Endothelial cell of umbilical vein (primary cell): ENCODE measurements around the gene DYRK1A. TPM values are rescaled to one million over a fixed set of nuclear protein-coding genes. Genes with fewer than 3 reads are reported as not detected.

Experiments used
- BruUV-seq: library from RNA; stranded (reverse); fragments of 400-500 nt; replicated peaks from 2 replicates; lab custom pipeline; 2021; lab: Mats Ljungman, UMichigan
- CTCF ChIA-PET: fragments of 300-600, 350-600 bp; sonication (Branson Sonifier 250); formaldehyde crosslinking; loops from one replicate; lab custom pipeline; 2021; ENCODE audit warnings: antibody characterized with exemption, inconsistent platforms; lab: Charles Lee
- POLR2A ChIA-PET: fragments of 300-600, 350-600 bp; sonication (Branson Sonifier 250); formaldehyde crosslinking; loops from one replicate; lab custom pipeline; 2021; ENCODE audit warnings: antibody characterized with exemption, inconsistent platforms; lab: Charles Lee
- DNase-seq: peaks from one replicate; pipeline ENCODE4 v3.0.0-alpha.2; 2011; ENCODE audit warnings: low read depth, low spot score
- FAIRE-seq: peaks from 2 replicates; lab custom pipeline; 2011; peaks lifted over from hg19 to GRCh38; lab: Jason Lieb, UNC
- H2AFZ ChIP-seq: 2 replicates; pipeline ENCODE4 v1.6.0; 2012; ENCODE audit warnings: low read depth, low read length, control low read depth, inconsistent platforms
- H3K27ac ChIP-seq: 2 replicates; pipeline ENCODE4 v1.5.1; 2011; ENCODE audit warnings: low read depth, mild to moderate bottlenecking, control low read depth, low read length, moderate library complexity; ENCODE audit not compliant: insufficient read depth
- H3K27me3 ChIP-seq, 2 experiments: 2 replicates each; pipeline versions ENCODE4 v1.6.0 to v1.6.1; 2011; ENCODE audit warnings: low read length in 2 of 2, mixed read lengths in 1 of 2; ENCODE audit not compliant: control insufficient read depth in 2 of 2, insufficient read depth in 2 of 2
- H3K36me3 ChIP-seq, 2 experiments: 2 replicates in 1 of 2; 3 replicates in 1 of 2; pipeline ENCODE4 v1.5.1; 2011; ENCODE audit warnings: low read length in 2 of 2, mild to moderate bottlenecking in 1 of 2, moderate library complexity in 1 of 2; ENCODE audit not compliant: control insufficient read depth in 2 of 2, insufficient read depth in 2 of 2; ENCODE audit errors: extremely low read depth in 1 of 2
- H3K4me1 ChIP-seq: 3 replicates; pipeline ENCODE4 v1.5.1; 2011; ENCODE audit warnings: mild to moderate bottlenecking, low read length; ENCODE audit not compliant: control insufficient read depth, insufficient read depth; ENCODE audit errors: extremely low read depth
- H3K4me2 ChIP-seq: 2 replicates; pipeline ENCODE4 v1.6.1; 2011; ENCODE audit warnings: low read length, control low read depth, mixed read lengths; ENCODE audit not compliant: insufficient read depth
- H3K4me3 ChIP-seq, 3 experiments: fragments of 200-600 bp in 1 of 3; sonication (generic), shearing (Covaris generic) in 1 of 3; replicated peaks in 1 of 3; 2 replicates each; pipeline ENCODE4 v1.5.1; 2011 to 2016; ENCODE audit warnings: control low read depth in 3 of 3, low read length in 3 of 3, mild to moderate bottlenecking in 2 of 3, inconsistent platforms in 1 of 3, low read depth in 1 of 3, moderate library complexity in 1 of 3; ENCODE audit not compliant: insufficient read depth in 1 of 3
- H3K79me2 ChIP-seq: 2 replicates; pipeline ENCODE4 v1.6.0; 2012; ENCODE audit warnings: low read length, inconsistent platforms; ENCODE audit not compliant: control insufficient read depth, insufficient read depth
- H3K9ac ChIP-seq: replicated peaks from 2 replicates; pipeline ENCODE3; 2011; ENCODE audit warnings: low read length, control low read depth; ENCODE audit not compliant: insufficient read depth; ENCODE audit errors: extremely low read depth
- H3K9me1 ChIP-seq: replicated peaks from 3 replicates; pipeline ENCODE4 v1.6.0; 2011; ENCODE audit warnings: mild to moderate bottlenecking, low read length; ENCODE audit not compliant: control insufficient read depth, insufficient read depth; ENCODE audit errors: extremely low read depth
- H3K9me3 ChIP-seq: replicated peaks from 2 replicates; pipeline ENCODE4 v1.5.1; 2012; ENCODE audit warnings: low read length, inconsistent platforms; ENCODE audit not compliant: control insufficient read depth, insufficient read depth
- H4K20me1 ChIP-seq: replicated peaks from 2 replicates; pipeline ENCODE3; 2011; ENCODE audit warnings: mild to moderate bottlenecking, low read length; ENCODE audit not compliant: control insufficient read depth, insufficient read depth; ENCODE audit errors: extremely low read depth
- EZH2 ChIP-seq: IDR thresholded peaks from 2 replicates; pipeline ENCODE4 v1.6.1; 2012; ENCODE audit warnings: borderline replicate concordance, low read depth, mild to moderate bottlenecking, moderate library complexity, low read length, inconsistent platforms; ENCODE audit not compliant: severe bottlenecking
- FOS ChIP-seq: IDR thresholded peaks from 2 replicates; pipeline ENCODE4 v1.6.1; 2011; ENCODE audit warnings: mild to moderate bottlenecking, low read length, moderate library complexity, borderline replicate concordance; ENCODE audit not compliant: insufficient read depth
- GATA2 ChIP-seq: IDR thresholded peaks from 2 replicates; pipeline ENCODE4 v1.7.0; 2011; ENCODE audit warnings: low read depth, mild to moderate bottlenecking, moderate library complexity, mixed read lengths, low read length; ENCODE audit not compliant: insufficient read length, insufficient read depth
- JUN ChIP-seq: IDR thresholded peaks from 2 replicates; pipeline ENCODE4 v1.6.1; 2011; ENCODE audit warnings: borderline replicate concordance, low read depth; ENCODE audit not compliant: insufficient read length, insufficient read depth
- MYC ChIP-seq: IDR thresholded peaks from one replicate; pipeline ENCODE4 v1.6.1; 2011; ENCODE audit warnings: mild to moderate bottlenecking, low read depth, low read length
- POLR2A ChIP-seq: IDR thresholded peaks from 2 replicates; pipeline ENCODE4 v1.6.1; 2012; ENCODE audit warnings: low read depth, mild to moderate bottlenecking, control low read depth, low read length
- POLR2AphosphoS5 ChIP-seq: IDR thresholded peaks from 2 replicates; pipeline ENCODE4 v1.6.1; 2012; ENCODE audit warnings: low read depth, mild to moderate bottlenecking, control low read depth, low read length, moderate library complexity; ENCODE audit not compliant: insufficient read depth
- dilution Hi-C: fragments of 300-500 bp; cut with MboI; formaldehyde crosslinking; loops from one replicate; pipeline ENCODE4 v1.15.0; 2019; ENCODE audit warnings: low sequenced_read_pairs; ENCODE audit not compliant: extremely low pct_ligation_motif_present
- intact Hi-C: fragments of 100-400 bp; cut with micrococcal nuclease; formaldehyde crosslinking; loops from one replicate; pipeline ENCODE4 v1.10.0; 2022
- polyA plus RNA-seq, 4 experiments: library from polyadenylated mRNA; depleted of rRNA in 3 of 4; stranded (reverse) in 3 of 4; unstranded in 1 of 4; fragments of >200 nt; gene quantifications; 2 replicates each; pipeline versions ENCODE4 v1.2.1 to v1.2.3, GENCODE V29; 2011 to 2012; ENCODE audit warnings: missing spikeins in 1 of 4
- total RNA-seq: library from RNA; stranded (reverse); gene quantifications from 2 replicates; pipeline ENCODE4 v1.2.3, GENCODE V29; 2021
- TF ChIP-seq, protein P1 (sequence below), 2 donors: IDR thresholded peaks; 1 replicate in 1 of 2; 2 replicates in 1 of 2; pipeline ENCODE4 v1.5.1; 2011; ENCODE audit warnings: low read length in 2 of 2, mild to moderate bottlenecking in 2 of 2, moderate library complexity in 2 of 2, control low read depth in 1 of 2, inconsistent platforms in 1 of 2, low read depth in 1 of 2; ENCODE audit not compliant: insufficient read depth in 1 of 2; ENCODE audit errors: extremely low read depth in 1 of 2
- TF ChIP-seq, protein P2 (sequence below): IDR thresholded peaks from 2 replicates; pipeline ENCODE4 v1.6.1; 2011; ENCODE audit not compliant: insufficient read depth, insufficient read length

The DYRK1A gene
- total and polyA plus RNA-seq, 2 donors (not counting 3 experiments of a cell fraction or from before 2014, with no cell fraction given): 51.8 to 53.7 TPM

DNA sequence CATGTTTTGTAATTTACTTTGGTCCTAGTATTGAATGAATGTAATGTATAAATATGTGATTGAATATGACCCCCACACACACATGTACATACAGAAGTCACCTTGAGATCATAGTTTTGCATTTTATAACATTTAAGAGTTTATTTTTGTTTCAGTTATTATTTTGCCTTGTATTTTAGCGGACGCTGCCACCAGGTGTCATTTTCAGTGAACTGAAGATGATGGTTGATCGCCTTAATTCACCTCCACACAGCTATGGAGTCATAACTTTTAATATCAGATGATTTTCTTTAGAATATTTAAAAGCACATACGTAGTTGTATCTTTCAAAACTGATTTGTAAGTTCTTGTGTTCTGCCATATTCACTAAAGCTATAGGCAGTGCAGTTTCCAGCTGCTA, 130.4 kb downstream of the DYRK1A start:
- ChIA-PET CTCF (interaction anchor here (1.0 to 2.3 kb wide), 10 partner anchors 9 to 331 kb away, joined by 3 to 14 read pairs (median 6); no protein-coding TSS in a partner anchor), POLR2A (interaction anchor here (0.6 to 0.8 kb wide), 2 partner anchors 67 to 69 kb away, joined by 3 to 4 read pairs; no protein-coding TSS in a partner anchor)
- Histone ChIP-seq H2AFZ (no peak overlapping the region), H3K79me2 (peaks cover 12% of the 10 kb centered on the region), H4K20me1 (no peaks in the 10 kb centered on the region), H3K4me1 (no peaks in the 10 kb centered on the region), H3K27ac (no peak overlapping the region), H3K9me3 (no peaks in the 10 kb centered on the region), H3K4me2 (no peak overlapping the region), H3K9me1 (no peaks in the 10 kb centered on the region), H3K27me3 (no peaks in the 10 kb centered on the region), H3K9ac (no peak overlapping the region), H3K4me3 (no peak overlapping the region), H3K36me3 (peaks cover 2 to 7% of the 10 kb centered on the region in 2 experiments)
- FAIRE-seq (no peak), DNase-seq (peak; percentile 36)
- no TSS peak for BruUV-seq
- dilution Hi-C loops (no loop called here), intact Hi-C loops (loop anchor here (1.0 to 5.0 kb wide), 2 partner anchors 85 to 325 kb away; no protein-coding TSS in a partner anchor)
- TF ChIP-seq GATA2: no peak
- TF ChIP-seq, protein P1, sequence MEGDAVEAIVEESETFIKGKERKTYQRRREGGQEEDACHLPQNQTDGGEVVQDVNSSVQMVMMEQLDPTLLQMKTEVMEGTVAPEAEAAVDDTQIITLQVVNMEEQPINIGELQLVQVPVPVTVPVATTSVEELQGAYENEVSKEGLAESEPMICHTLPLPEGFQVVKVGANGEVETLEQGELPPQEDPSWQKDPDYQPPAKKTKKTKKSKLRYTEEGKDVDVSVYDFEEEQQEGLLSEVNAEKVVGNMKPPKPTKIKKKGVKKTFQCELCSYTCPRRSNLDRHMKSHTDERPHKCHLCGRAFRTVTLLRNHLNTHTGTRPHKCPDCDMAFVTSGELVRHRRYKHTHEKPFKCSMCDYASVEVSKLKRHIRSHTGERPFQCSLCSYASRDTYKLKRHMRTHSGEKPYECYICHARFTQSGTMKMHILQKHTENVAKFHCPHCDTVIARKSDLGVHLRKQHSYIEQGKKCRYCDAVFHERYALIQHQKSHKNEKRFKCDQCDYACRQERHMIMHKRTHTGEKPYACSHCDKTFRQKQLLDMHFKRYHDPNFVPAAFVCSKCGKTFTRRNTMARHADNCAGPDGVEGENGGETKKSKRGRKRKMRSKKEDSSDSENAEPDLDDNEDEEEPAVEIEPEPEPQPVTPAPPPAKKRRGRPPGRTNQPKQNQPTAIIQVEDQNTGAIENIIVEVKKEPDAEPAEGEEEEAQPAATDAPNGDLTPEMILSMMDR (IDR thresholded peaks at IDR 0.05; ENCODE audit: extremely low read depth in 1 of 2, insufficient read depth in 1 of 2, low read depth in 1 of 2, low read length in 2 of 2): peak in 1 of 2 donors; percentile 6
- TF ChIP-seq, protein P2, sequence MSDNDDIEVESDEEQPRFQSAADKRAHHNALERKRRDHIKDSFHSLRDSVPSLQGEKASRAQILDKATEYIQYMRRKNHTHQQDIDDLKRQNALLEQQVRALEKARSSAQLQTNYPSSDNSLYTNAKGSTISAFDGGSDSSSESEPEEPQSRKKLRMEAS: no peak

DNA sequence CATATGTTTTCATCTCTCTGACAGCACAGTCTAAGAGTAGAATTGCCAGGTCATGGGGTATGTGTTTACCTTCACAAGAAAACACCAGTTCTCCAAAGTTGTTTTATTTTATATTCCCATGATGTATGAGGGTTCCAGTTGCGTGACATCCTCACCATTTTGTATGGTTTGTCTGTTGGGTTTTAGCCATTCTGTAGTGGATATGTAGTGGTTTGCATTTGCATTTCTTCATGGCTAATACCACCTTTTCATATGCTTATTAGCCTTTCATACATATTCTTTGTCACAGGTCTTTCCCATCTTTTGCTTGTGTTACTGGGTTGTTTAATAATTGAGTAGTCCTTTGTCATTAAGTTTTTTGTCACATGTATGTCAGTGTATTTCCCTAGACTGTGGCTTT, 132.1 kb downstream of the DYRK1A start:
- H3K79me2 ChIP-seq: peaks cover 21% of the 10 kb centered on the region
- H3K36me3 ChIP-seq: no peaks in the 10 kb centered on the region
- H3K27me3 ChIP-seq: no peaks in the 10 kb centered on the region
- H3K9me1 ChIP-seq: no peaks in the 10 kb centered on the region
- no TSS peak for BruUV-seq
- no peak overlapping the region for H2AFZ ChIP-seq
- CTCF ChIA-PET: no interaction called here
- TF ChIP-seq, protein P1 (IDR thresholded peaks at IDR 0.05; ENCODE audit: extremely low read depth in 1 of 2, insufficient read depth in 1 of 2, low read depth in 1 of 2, low read length in 2 of 2): no peak
- TF ChIP-seq POLR2AphosphoS5 (no peak), MYC (no peak), POLR2A (no peak), JUN (no peak), EZH2 (no peak), FOS (no peak), GATA2 (no peak)
- TF ChIP-seq, protein P2: no peak
- no peak overlapping the region for H3K4me2 ChIP-seq
- no peaks in the 10 kb centered on the region for H3K9me3 ChIP-seq
- H3K4me3 ChIP-seq: no peak overlapping the region
- no peaks in the 10 kb centered on the region for H4K20me1 ChIP-seq
- dilution Hi-C loops: no loop called here
- no peak for DNase-seq
- peaks cover 11% of the 10 kb centered on the region for H3K4me1 ChIP-seq
- FAIRE-seq: no peak
- no peak overlapping the region for H3K9ac ChIP-seq
- no peak overlapping the region for H3K27ac ChIP-seq
- POLR2A ChIA-PET: no interaction called here
- intact Hi-C loops: loop anchor here (5.0 kb wide), 1 partner anchor 326 kb away; no protein-coding TSS in a partner anchor
